Measurements from ENCODE around the gene CREB3L4. TPM values are rescaled to one million over a fixed set of nuclear protein-coding genes. Genes with fewer than 3 reads are reported as not detected.

The CREB3L4 gene
- total and polyA plus RNA-seq, 2 of the 4 experiments (the other 2 are of a cell fraction) = 6.5 to 9.8 TPM

DNA sequence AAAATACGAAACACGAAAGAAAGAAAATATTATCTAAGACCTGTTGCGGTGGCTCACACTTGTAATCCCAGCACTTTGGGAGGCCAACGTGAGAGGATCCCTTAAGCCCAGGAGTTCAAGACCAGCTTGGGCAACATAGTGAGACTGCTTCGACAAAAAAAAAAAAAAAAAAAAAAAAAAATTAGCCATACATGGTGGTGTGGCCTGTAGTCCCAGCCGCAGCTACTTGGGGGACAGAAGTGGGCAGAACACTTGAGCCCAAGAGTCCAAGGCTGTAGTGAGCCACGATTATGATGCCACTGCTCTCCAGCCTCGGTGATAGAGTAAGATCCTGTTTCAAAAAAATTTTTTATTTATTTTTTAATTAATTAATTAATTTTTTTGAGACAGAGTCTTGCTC is 19.9 kb downstream of the CREB3L4 start:
- 100% methylated on average over 1 of the region's 8 CpGs; no CpG with 5 or more reads in 1 of the 2 experiments for WGBS, 2 experiments (ENCODE audit: extremely low coverage in 2 of 2, insufficient read length in 1 of 2)
- H3K79me1 ChIP-seq (ENCODE audit: low read depth in 1 of 2, low read length in 2 of 2) = peaks cover 37 to 53% of the 10 kb centered on the region in 2 experiments
- no peaks in the 10 kb centered on the region for H3K9me3 ChIP-seq (ENCODE audit: control insufficient read depth, insufficient read depth, low read length)
- H4K20me1 ChIP-seq (ENCODE audit: insufficient read depth, low read length) = peaks cover 9% of the 10 kb centered on the region; the same call in 1 of the 2 replicates
- H2BK20ac ChIP-seq (ENCODE audit: low read depth, low read length) = no peak overlapping the region
- peaks cover 9% of the 10 kb centered on the region for H3K9me1 ChIP-seq (ENCODE audit: insufficient read depth, low read length)
- H3K23ac ChIP-seq (ENCODE audit: low read depth, low read length) = no peak overlapping the region
- no peak overlapping the region for H3K4ac ChIP-seq (ENCODE audit: low read depth, low read length)
- intact Hi-C loops (cut with micrococcal nuclease) (loop anchor here (2.0 to 10.0 kb wide), 2 partner anchors 25 to 483 kb away; partner anchors contain the start of gene SLC39A1), in situ Hi-C loops (cut with MboI; ENCODE audit: low sequenced_read_pairs) (no loop called here), dilution Hi-C loops (cut with HindIII; ENCODE audit: low sequenced_read_pairs, unreplicated experiment) (no loop called here)
- H3K14ac ChIP-seq (replicated peaks; ENCODE audit: low read depth, low read length) = no peak overlapping the region
- no peak overlapping the region for H3K4me3 ChIP-seq (ENCODE audit: insufficient read depth, low read depth, low read length)
- no peak for DNase-seq
- no peak overlapping the region for H2BK5ac ChIP-seq (ENCODE audit: low read depth, low read length, poor library complexity, severe bottlenecking)
- no peak overlapping the region for H3K4me2 ChIP-seq (ENCODE audit: low read depth, low read length)
- no peak for TF ChIP-seq RAD21 (IDR thresholded peaks at IDR 0.05; ENCODE audit: low read length)
- TF ChIP-seq, protein P1, sequence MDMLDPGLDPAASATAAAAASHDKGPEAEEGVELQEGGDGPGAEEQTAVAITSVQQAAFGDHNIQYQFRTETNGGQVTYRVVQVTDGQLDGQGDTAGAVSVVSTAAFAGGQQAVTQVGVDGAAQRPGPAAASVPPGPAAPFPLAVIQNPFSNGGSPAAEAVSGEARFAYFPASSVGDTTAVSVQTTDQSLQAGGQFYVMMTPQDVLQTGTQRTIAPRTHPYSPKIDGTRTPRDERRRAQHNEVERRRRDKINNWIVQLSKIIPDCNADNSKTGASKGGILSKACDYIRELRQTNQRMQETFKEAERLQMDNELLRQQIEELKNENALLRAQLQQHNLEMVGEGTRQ (IDR thresholded peaks at IDR 0.05; ENCODE audit: low read depth, low read length) = no peak
- TF ChIP-seq POLR2A (IDR thresholded peaks at IDR 0.05; ENCODE audit: low read depth, low read length) = no peak
- TF ChIP-seq, protein P2, sequence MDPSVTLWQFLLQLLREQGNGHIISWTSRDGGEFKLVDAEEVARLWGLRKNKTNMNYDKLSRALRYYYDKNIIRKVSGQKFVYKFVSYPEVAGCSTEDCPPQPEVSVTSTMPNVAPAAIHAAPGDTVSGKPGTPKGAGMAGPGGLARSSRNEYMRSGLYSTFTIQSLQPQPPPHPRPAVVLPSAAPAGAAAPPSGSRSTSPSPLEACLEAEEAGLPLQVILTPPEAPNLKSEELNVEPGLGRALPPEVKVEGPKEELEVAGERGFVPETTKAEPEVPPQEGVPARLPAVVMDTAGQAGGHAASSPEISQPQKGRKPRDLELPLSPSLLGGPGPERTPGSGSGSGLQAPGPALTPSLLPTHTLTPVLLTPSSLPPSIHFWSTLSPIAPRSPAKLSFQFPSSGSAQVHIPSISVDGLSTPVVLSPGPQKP (IDR thresholded peaks at IDR 0.05; ENCODE audit: borderline replicate concordance, low read depth, low read length) = no peak
- no peak for TF ChIP-seq RCOR1 (IDR thresholded peaks at IDR 0.05; ENCODE audit: insufficient replicate concordance, low read length)
- TF ChIP-seq BHLHE40 (IDR thresholded peaks at IDR 0.05; ENCODE audit: low read depth, low read length) = no peak
- TF ChIP-seq RFX5 (IDR thresholded peaks at IDR 0.05; ENCODE audit: low read depth, low read length) = no peak
- no peak for TF ChIP-seq FOS (IDR thresholded peaks at IDR 0.05; ENCODE audit: low read depth, low read length)
- TF ChIP-seq SMC3 (IDR thresholded peaks at IDR 0.05; ENCODE audit: low read depth, low read length) = no peak
- TF ChIP-seq CEBPB (IDR thresholded peaks at IDR 0.05; ENCODE audit: low read depth, low read length) = no peak
- no peak for TF ChIP-seq NFE2L2 (IDR thresholded peaks at IDR 0.05; ENCODE audit: low read depth, low read length)
- no peak for TF ChIP-seq MAFK (IDR thresholded peaks at IDR 0.05; ENCODE audit: low read depth, low read length)
- TF ChIP-seq MAZ (IDR thresholded peaks at IDR 0.05; ENCODE audit: borderline replicate concordance, low read depth, low read length) = no peak
- TF ChIP-seq, protein P3, sequence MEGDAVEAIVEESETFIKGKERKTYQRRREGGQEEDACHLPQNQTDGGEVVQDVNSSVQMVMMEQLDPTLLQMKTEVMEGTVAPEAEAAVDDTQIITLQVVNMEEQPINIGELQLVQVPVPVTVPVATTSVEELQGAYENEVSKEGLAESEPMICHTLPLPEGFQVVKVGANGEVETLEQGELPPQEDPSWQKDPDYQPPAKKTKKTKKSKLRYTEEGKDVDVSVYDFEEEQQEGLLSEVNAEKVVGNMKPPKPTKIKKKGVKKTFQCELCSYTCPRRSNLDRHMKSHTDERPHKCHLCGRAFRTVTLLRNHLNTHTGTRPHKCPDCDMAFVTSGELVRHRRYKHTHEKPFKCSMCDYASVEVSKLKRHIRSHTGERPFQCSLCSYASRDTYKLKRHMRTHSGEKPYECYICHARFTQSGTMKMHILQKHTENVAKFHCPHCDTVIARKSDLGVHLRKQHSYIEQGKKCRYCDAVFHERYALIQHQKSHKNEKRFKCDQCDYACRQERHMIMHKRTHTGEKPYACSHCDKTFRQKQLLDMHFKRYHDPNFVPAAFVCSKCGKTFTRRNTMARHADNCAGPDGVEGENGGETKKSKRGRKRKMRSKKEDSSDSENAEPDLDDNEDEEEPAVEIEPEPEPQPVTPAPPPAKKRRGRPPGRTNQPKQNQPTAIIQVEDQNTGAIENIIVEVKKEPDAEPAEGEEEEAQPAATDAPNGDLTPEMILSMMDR (conservative IDR thresholded peaks at IDR 0.05; ENCODE audit: low read depth, low read length) = no peak
- no peak for TF ChIP-seq MXI1 (IDR thresholded peaks at IDR 0.05; ENCODE audit: borderline replicate concordance, low read depth, low read length)
- H2BK15ac ChIP-seq (ENCODE audit: low read depth, low read length) = no peak overlapping the region
- no peak overlapping the region for H3K18ac ChIP-seq (ENCODE audit: low read depth, low read length)
- no peak overlapping the region for H2AFZ ChIP-seq (replicated peaks; ENCODE audit: low read length, poor library complexity)
- peaks cover 16% of the 10 kb centered on the region for H3K36me3 ChIP-seq (ENCODE audit: control insufficient read depth, insufficient read depth, low read length)
- no peak overlapping the region for H4K8ac ChIP-seq (ENCODE audit: low read depth in 2 of 2, low read length in 2 of 2)
- H3K27me3 ChIP-seq (ENCODE audit: control insufficient read depth, insufficient read depth, low read length) = no peaks in the 10 kb centered on the region
- H2AK5ac ChIP-seq (ENCODE audit: low read depth, low read length) = no peak overlapping the region
- no peak overlapping the region for H4K5ac ChIP-seq (ENCODE audit: low read depth, low read length)
- no peak overlapping the region for H4K91ac ChIP-seq (ENCODE audit: insufficient read depth, low read depth, low read length)
- peaks cover 6% of the 10 kb centered on the region for H3K4me1 ChIP-seq (ENCODE audit: control insufficient read depth, insufficient read depth, low read length)
- H2BK120ac ChIP-seq (ENCODE audit: low read depth, low read length) = no peak overlapping the region
- ATAC-seq (ENCODE audit: low read depth) = no peak
- no peak overlapping the region for H3K9ac ChIP-seq (ENCODE audit: low read depth, low read length)
- H2AK9ac ChIP-seq (replicated peaks; ENCODE audit: low read depth, low read length, poor library complexity) = no peak overlapping the region
- CTCF ChIA-PET = interaction anchor here (0.7 to 1.0 kb wide), 2 partner anchors 20 to 138 kb away, joined by 3 to 4 read pairs; partner anchors contain the start of gene CREB3L4
- H3K27ac ChIP-seq (ENCODE audit: insufficient read depth, low read length) = no peak overlapping the region
- POLR2A ChIA-PET (ENCODE audit: unreplicated experiment) = no interaction called here
- H3K56ac ChIP-seq (ENCODE audit: extremely low read depth, insufficient read depth, low read length) = no peak overlapping the region
- BruUV-seq (replicated peaks) = no TSS peak
